ENCODE results near the gene RFC3.
"Not testable (repeated sequence)": the region's sequence is repeated elsewhere in the genome, so short reads cannot be mapped to it uniquely, and the experiment has no call there.

Gene RFC3, protein sequence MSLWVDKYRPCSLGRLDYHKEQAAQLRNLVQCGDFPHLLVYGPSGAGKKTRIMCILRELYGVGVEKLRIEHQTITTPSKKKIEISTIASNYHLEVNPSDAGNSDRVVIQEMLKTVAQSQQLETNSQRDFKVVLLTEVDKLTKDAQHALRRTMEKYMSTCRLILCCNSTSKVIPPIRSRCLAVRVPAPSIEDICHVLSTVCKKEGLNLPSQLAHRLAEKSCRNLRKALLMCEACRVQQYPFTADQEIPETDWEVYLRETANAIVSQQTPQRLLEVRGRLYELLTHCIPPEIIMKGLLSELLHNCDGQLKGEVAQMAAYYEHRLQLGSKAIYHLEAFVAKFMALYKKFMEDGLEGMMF

GRCh38 chr13:33817901-33818706 lies at the start of gene RFC3:
TSS of gene RFC3 (plus strand) at chr13:33818149. CDS start at chr13:33818179, 30 bp downstream.
- peak; percentile 71 for DNase-seq (ENCODE audit: low read depth, low spot score)
- peak within 1 kb of the TSS; percentile 37 for H3K27ac ChIP-seq

DNA sequence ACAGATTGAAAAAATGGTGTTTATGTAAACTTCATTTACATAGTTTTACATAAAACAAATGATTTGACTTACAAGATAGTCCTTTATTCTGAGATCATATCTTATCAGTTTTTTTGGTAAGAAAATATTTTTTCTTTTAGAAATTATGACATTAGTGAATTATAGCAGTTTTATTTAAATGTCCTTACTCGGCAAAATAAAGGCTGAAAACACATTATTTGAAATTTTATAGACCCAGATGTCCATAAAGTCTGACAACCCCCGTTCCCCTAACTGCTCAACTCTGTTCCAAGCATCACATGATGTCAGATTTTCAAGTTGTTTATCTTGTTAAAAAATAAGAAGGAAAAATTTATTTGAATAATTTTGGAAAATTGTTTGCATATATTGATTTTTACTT lies 46.7 kb upstream of the RFC3 start:
- no peak overlapping the region for H3K27ac ChIP-seq
- no peak for DNase-seq (ENCODE audit: low read depth, low spot score)

DNA sequence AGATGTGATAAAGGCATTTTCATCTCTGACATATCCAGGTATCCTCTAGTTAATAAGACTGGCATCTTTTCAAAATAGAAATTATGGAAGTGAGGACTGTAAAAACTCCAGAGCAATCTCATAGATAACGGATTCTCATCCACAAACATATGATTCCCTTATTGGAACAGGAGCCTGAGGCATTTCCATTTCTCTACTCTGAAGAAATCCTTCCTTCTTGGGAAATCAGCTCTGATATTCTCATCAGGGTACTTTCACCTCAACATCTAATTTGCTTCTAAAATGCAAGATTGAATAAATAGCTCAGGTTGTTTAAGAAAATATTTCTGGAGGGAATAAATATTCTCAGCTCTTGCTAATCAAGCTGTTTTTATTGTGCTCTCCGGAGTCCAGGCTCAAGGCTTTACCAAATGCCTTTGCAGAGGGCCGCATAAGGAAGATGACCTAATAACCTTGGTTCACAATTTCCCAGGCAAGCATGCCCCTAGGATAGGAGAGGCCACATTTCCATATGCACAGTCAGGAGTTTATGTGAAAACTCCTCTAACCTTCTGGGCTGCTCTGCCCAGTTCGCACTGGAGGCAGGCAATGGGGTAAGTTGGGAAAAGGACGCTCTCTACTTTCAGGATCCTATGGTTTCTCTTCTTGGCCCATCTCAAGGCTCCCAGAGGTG lies 44.0 kb upstream of the RFC3 start:
- H3K27ac ChIP-seq: no peak overlapping the region
- DNase-seq (ENCODE audit: low read depth, low spot score): no peak

- DNase-seq (ENCODE audit: low read depth, low spot score): no peak
- no peak overlapping the region for H3K27ac ChIP-seq
Measured at GRCh38 chr13:33775339-33776108, 42.4 kb upstream of the RFC3 start.

GRCh38 chr13:33776239-33776881 lies 41.6 kb upstream of the RFC3 start:
- no peak overlapping the region for H3K27ac ChIP-seq
- no peak for DNase-seq (ENCODE audit: low read depth, low spot score)

DNA sequence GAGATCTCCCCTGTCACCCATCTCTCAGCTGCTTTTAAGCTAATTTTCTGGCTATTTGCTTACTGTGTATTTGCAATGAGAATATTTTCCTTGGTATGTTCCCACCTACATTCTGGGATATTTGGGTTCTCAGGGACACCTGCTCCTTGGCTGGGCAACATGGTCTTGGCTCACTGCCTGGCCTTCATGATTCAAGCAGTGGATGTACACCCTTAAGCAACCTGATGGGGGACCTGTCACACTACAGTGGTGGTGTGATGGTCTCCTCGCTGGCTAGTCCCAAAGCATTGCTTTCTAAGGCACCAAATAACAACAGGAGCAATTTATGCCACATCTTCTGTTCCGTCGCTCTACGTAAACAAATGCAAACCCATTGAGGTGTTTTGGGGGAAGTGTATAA lies 35.3 kb upstream of the RFC3 start:
- DNase-seq (ENCODE audit: low read depth, low spot score): no peak
- no peak overlapping the region for H3K27ac ChIP-seq

- not testable (repeated sequence) for H3K27ac ChIP-seq; DNase-seq (ENCODE audit: low read depth, low spot score)
Measured at GRCh38 chr13:33783212-33783611, 34.7 kb upstream of the RFC3 start.

DNA sequence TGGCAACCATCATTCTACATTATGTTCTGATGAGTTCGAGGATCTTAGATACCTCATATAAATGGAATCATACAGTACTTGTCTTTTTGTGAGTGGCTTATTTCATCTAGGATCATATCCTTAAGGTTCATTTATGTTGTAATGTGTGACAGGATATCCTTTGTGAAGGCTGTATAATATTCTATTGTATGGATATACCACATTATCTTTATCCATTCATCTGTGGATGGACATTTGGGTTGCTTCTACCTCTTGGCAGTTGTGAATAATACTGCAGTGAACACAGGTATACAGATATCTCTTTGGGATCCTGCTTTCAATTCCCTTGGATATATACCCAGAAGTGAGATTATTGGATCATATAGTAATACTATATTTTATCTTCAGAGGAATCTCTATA lies 33.2 kb upstream of the RFC3 start:
- no peak overlapping the region for H3K27ac ChIP-seq
- DNase-seq (ENCODE audit: low read depth, low spot score): no peak

- DNase-seq (ENCODE audit: low read depth, low spot score): no peak
- H3K27ac ChIP-seq: no peak overlapping the region
Measured at GRCh38 chr13:33785384-33785783, 32.6 kb upstream of the RFC3 start.

DNA sequence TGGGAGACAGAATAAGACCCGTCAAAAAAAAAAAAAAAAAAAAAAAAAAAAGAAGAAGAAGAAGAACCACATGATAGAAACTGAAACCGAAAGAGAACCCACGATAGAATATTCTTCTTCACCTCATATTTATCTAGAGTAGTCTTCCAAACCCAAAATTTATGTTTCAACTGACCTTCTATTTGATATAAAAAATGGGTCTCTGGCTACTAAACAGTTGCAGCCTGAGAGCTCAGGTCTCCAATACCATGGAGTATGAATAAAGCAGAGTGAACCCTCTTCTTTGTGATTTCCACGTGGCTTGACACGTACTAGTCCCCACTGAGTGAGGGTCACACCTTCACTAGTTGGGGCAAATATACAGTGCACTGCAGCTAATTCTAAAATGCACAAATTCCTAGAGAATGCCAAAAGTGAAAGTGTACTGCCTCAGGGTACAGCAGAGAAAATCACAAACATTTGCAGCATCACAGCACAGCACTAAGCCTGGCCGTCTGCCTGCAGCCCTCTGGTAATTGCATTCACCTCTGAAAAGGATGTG lies 30.8 kb upstream of the RFC3 start:
- DNase-seq (ENCODE audit: low read depth, low spot score): no peak
- no peak overlapping the region for H3K27ac ChIP-seq

GRCh38 chr13:33789066-33789606 lies 28.8 kb upstream of the RFC3 start:
- DNase-seq (ENCODE audit: low read depth, low spot score): no peak
- H3K27ac ChIP-seq: no peak overlapping the region

- no peak for DNase-seq (ENCODE audit: low read depth, low spot score)
- H3K27ac ChIP-seq: no peak overlapping the region
Measured at GRCh38 chr13:33789739-33790138, 28.2 kb upstream of the RFC3 start.

- no peak for DNase-seq (ENCODE audit: low read depth, low spot score)
- no peak overlapping the region for H3K27ac ChIP-seq
Measured at GRCh38 chr13:33793726-33794125, 24.2 kb upstream of the RFC3 start.

GRCh38 chr13:33794576-33794975 lies 23.4 kb upstream of the RFC3 start:
- no peak overlapping the region for H3K27ac ChIP-seq
- DNase-seq (ENCODE audit: low read depth, low spot score): no peak

- no peak overlapping the region for H3K27ac ChIP-seq
- no peak for DNase-seq (ENCODE audit: low read depth, low spot score)
Measured at GRCh38 chr13:33796095-33796494, 21.9 kb upstream of the RFC3 start.

GRCh38 chr13:33797622-33798021 lies 20.3 kb upstream of the RFC3 start:
- DNase-seq (ENCODE audit: low read depth, low spot score): no peak
- no peak overlapping the region for H3K27ac ChIP-seq

DNA sequence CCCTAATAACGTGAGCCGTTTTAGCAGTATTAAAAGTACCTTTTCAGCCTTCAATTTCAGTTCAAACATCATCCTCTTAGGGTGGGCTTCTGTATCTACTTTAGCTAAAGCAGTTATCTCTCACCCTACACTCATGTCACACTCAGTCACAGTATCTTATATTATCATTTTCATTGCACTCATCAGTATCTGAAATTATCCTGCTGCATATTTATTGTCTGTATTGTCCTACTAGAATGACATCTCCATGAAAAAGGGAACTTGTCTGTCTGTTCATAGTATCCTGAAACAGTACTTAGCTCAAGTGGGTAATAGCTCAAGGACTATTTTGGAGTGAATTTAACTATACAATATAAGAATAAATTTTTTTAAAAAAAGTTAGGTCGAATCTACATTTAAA lies 19.9 kb upstream of the RFC3 start:
- no peak for DNase-seq (ENCODE audit: low read depth, low spot score)
- H3K27ac ChIP-seq: no peak overlapping the region

- no peak overlapping the region for H3K27ac ChIP-seq
- DNase-seq (ENCODE audit: low read depth, low spot score): no peak
Measured at GRCh38 chr13:33799950-33800592, 17.9 kb upstream of the RFC3 start.

DNA sequence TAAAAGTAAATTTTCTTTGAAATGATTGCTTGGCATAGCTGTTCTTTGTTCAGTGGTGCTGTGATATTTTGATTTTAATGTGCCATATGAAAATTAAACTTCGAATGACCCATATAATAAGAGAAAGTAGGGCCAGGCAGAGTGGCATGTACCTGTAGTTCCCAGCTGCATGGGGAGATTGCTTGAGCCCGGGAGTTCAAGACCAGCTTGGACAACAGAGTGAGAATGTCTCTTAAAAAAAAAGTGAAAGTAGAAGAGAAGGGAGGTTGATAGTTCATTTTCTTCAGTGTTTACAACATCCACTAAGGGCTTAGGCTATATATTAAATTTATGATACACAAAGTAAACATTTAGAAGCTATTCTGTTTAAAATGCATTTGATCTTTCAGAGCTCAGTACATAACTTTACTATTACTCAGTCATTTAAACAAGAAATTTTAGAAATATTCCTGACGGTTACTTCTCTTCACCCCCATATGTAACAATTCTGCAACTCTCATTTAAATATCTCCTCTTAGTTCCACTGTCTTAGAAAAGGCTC lies 17.2 kb upstream of the RFC3 start:
- DNase-seq (ENCODE audit: low read depth, low spot score): no peak
- no peak overlapping the region for H3K27ac ChIP-seq
